ENCODE measurements around the gene CAPN15.

CAPN15 gene

DNA sequence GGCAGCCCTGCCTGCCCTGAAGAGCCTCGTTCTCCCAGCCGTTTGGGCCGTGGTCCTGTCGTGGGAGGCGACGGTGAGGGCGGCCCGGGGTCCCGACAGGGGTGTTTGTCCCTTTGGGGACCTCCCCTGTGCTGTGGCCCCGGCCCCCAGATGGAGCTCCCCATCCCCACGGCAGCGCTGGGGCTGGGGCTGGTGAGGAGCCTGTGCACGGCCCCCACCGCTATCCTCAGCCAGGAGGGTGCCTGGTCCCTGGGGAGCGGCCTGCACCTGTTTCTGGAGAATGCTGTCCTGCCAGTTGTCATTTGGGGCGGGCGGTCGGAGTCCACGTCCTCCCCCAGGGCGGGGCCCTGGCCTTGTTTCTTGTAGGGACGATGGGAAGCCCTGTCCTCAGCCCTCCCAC is 6.6 kb downstream of the CAPN15 start:
- H3K9me3 ChIP-seq (replicated peaks in 1 of 11) = no peaks in the 10 kb centered on the region
- H3K4me1 ChIP-seq = peaks cover 31 to 73% (median 52%) of the 10 kb centered on the region in 10 experiments
- H3K4me3 ChIP-seq = no peak overlapping the region
- peak overlapping the region in 5 of 11 experiments; percentile 32 to 80 (median 62); a peak in 9 of 22 replicates for H3K4me2 ChIP-seq
- no peak for TF ChIP-seq Cebpa-rat (IDR thresholded peaks at IDR 0.05)
- H3K9ac ChIP-seq = peak overlapping the region in 7 of 11 experiments; percentile 10 to 55 (median 40); a peak in 8 of 22 replicates
- peaks cover 38 to 92% (median 75%) of the 10 kb centered on the region in 11 experiments for H3K36me3 ChIP-seq
- no peaks in the 10 kb centered on the region for H3K27me3 ChIP-seq
- peak overlapping the region in 2 of 11 experiments; percentile 42 to 61; a peak in 4 of 22 replicates for H3K27ac ChIP-seq
- peaks cover 99 to 100% (median 100%) of the 10 kb centered on the region in 11 experiments for H4K20me1 ChIP-seq

DNA sequence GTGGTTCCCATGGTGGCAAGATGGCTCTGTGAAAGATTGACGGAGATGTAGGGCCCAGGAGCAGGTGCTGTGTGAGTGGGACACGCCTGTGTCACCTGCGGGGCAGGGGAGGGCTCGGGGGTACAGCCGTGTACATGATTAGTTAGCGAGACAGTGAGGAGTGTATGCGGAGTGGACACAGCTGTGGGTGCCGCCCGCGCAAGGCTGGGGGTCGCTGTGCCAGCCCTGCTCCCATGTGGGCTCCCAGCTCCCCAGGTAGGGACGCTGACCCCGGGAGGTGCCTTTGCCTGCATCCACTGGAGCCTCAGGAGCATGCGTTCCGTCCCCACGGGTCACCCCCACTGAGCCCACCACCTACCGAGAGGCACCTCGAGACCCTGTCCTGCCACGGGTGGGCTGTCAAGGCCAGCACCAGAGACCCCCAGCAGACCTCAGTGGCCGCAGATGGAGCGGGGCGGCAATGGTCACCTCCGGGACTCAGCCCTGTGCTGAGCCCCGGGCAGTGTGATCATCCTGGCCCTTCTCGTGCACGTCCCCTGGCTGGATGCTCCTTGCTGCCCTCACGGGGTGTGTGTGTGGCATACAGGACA is 7.4 kb downstream of the CAPN15 start:
- H3K4me2 ChIP-seq = peak overlapping the region in 5 of 11 experiments; percentile 53 to 80 (median 62); a peak in 10 of 22 replicates
- H3K9ac ChIP-seq = peak overlapping the region in 6 of 11 experiments; percentile 14 to 55 (median 44); a peak in 12 of 22 replicates
- H3K4me3 ChIP-seq = no peak overlapping the region

DNA sequence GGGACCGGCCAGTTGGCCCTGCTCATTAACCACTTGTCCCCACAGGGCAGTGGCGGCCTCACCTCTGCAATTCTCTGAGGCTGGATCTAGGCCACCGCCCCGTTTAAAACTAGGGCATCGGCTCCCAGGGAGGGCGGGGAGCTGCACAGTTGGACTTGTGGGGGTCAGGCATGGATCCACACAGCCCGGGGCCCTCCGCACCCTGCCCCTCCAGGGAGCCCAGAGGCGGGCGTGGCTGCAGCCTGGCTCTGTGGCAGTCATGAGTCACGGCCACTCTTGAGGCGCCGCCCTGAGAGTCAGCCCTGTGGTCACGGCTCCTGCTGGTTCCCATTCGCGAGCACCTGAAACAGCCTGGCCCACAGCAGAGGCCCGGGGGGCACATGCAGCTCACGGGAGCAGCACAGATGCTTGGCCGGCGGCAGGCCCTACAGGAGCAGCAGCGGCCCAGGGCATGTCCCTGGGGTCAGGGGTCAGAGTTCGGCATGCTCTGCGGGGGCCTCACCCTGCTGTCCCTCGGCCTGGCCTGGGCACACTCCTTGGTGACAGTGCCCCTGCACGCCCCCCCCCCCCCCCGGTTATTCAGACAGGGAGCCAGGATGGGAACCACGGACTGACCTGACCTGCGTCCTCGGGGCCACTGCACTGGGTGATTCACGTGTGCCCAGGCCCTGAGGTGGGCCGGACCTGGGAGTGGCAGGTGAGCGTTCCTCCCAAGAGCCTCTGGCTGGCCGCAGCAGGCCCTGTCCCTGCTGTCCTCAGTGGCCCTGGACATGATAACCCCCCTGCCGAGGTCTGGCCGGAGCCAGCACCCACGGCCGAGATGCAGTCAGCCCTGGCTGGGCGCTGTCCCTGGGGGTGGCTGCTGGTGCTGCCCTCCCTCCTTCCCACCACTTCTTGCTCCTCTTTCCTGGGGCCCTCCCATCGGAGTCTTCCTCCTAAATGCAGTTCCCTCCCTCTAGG is 8.2 kb downstream of the CAPN15 start:
- peaks cover 44 to 92% (median 77%) of the 10 kb centered on the region in 11 experiments for H3K36me3 ChIP-seq
- peak overlapping the region in 5 of 11 experiments; percentile 53 to 80 (median 62); a peak in 10 of 22 replicates for H3K4me2 ChIP-seq
- H3K27me3 ChIP-seq = no peaks in the 10 kb centered on the region
- peaks cover 99 to 100% (median 100%) of the 10 kb centered on the region in 11 experiments for H4K20me1 ChIP-seq
- peak overlapping the region in 4 of 11 experiments; percentile 24 to 61 (median 48); a peak in 7 of 22 replicates for H3K27ac ChIP-seq
- peaks cover 15 to 63% (median 36%) of the 10 kb centered on the region in 10 experiments; a peak in 19 of 20 replicates for H3K4me1 ChIP-seq
- H3K9me3 ChIP-seq (replicated peaks in 1 of 11) = no peaks in the 10 kb centered on the region
- no peak for TF ChIP-seq Cebpa-rat (IDR thresholded peaks at IDR 0.05)
- H3K9ac ChIP-seq = peak overlapping the region in 6 of 11 experiments; percentile 14 to 55 (median 44); a peak in 12 of 22 replicates
- H3K4me3 ChIP-seq = 0 out of 20 replicates have a peak overlapping the region, but pooled peaks of 1 of the 10 experiments have one; percentile 11

More for the DNA sequence above, 7.4 kb downstream of the CAPN15 start:
- TF ChIP-seq Cebpa-rat (IDR thresholded peaks at IDR 0.05) = no peak
- peaks cover 99 to 100% (median 100%) of the 10 kb centered on the region in 11 experiments for H4K20me1 ChIP-seq
- peaks cover 40 to 92% (median 76%) of the 10 kb centered on the region in 11 experiments for H3K36me3 ChIP-seq
- no peaks in the 10 kb centered on the region for H3K9me3 ChIP-seq (replicated peaks in 1 of 11)
- H3K27ac ChIP-seq = peak overlapping the region in 4 of 11 experiments; percentile 24 to 61 (median 48); a peak in 7 of 22 replicates
- peaks cover 23 to 71% (median 44%) of the 10 kb centered on the region in 10 experiments for H3K4me1 ChIP-seq
- H3K27me3 ChIP-seq = no peaks in the 10 kb centered on the region

DNA sequence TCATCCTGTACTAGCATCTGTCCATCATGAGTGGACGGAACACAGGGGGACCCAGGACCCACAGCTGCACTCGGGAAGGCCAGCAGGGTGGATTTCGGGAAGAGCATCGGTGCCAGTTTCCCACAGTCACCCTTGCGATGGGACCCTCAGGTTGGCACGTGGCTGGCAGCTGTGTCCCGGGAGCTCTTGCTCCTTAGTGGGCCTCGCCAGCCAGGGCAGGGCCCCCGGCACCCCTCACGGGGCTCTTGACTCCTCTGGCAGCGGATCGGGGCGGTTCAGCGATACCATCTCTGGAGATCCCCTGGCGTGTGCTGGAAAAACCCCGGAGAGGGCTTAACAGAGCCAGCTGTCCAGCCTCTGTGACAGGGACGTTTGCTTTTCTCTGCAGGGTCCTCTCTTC is 9.2 kb downstream of the CAPN15 start:
- Histone ChIP-seq H4K20me1 (peaks cover 99 to 100% (median 100%) of the 10 kb centered on the region in 11 experiments), H3K4me3 (no peak overlapping the region), H3K9ac (peak overlapping the region in 2 of 11 experiments; percentile 5 to 9; a peak in 1 of 22 replicates), H3K27me3 (no peaks in the 10 kb centered on the region), H3K4me2 (no peak overlapping the region), H3K27ac (peak overlapping the region in 1 of 11 experiments; percentile 7; a peak in 1 of 22 replicates), H3K4me1 (peaks cover 6 to 53% (median 27%) of the 10 kb centered on the region in 10 experiments; a peak in 17 of 20 replicates), H3K9me3 (replicated peaks in 1 of 11) (no peaks in the 10 kb centered on the region), H3K36me3 (peaks cover 54 to 90% (median 82%) of the 10 kb centered on the region in 11 experiments)
- no peak for TF ChIP-seq Cebpa-rat (IDR thresholded peaks at IDR 0.05)

DNA sequence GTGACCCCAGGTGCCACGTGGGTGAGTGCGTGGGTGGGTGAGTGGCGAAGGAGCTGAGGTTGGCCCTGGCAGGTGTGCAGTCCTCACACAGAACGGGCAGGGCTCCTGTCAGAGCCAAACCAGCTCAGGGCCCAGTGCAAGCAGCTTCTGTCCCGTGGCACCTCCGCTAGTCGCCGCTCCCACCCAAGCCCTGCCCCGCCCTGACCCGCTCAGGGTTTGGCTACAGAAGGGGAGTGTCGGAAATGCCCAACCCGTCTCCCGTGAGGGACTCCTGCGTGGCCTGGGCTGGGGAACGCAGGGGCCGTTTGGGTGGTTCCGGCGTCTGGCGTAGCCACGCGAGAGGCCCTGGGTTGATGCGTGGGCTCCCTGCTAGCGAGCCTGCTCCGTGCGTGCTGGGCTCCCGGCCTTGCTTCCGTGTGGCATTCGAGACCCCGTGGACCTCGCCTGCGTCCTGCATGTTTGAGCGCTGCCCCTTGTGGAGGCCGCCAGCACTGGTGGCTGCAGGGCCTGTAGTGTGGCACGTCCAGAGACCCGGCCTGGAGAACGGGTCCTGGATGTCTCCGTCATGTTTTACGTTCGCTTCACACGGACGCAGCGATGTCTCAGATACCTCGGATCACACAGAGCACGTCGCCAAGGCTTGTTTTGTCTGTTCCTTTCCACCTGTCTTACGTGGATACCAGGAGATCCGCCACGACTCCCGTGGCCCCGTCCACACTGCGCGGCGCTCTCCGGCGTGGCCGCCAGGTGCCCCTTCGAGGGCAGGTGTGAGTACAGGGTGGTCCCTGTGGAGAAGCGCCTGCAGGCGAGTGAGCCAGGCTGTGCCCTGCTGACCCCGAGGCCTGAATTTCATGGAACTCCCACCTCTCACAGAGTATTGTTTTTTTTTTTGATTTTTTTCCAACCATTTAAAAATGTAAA is 10.2 kb downstream of the CAPN15 start:
- TF ChIP-seq Cebpa-rat (IDR thresholded peaks at IDR 0.05) = no peak
- no peak overlapping the region for H3K4me2 ChIP-seq
- peaks cover under 1 to 45% (median 28%) of the 10 kb centered on the region in 10 experiments; a peak in 18 of 20 replicates for H3K4me1 ChIP-seq
- no peak overlapping the region for H3K27ac ChIP-seq
- peaks cover 59 to 92% (median 80%) of the 10 kb centered on the region in 11 experiments for H3K36me3 ChIP-seq
- H3K9ac ChIP-seq = no peak overlapping the region
- H3K9me3 ChIP-seq (replicated peaks in 1 of 11) = no peaks in the 10 kb centered on the region
- peaks cover 99 to 100% (median 100%) of the 10 kb centered on the region in 11 experiments for H4K20me1 ChIP-seq
- no peak overlapping the region for H3K4me3 ChIP-seq
- no peaks in the 10 kb centered on the region for H3K27me3 ChIP-seq

DNA sequence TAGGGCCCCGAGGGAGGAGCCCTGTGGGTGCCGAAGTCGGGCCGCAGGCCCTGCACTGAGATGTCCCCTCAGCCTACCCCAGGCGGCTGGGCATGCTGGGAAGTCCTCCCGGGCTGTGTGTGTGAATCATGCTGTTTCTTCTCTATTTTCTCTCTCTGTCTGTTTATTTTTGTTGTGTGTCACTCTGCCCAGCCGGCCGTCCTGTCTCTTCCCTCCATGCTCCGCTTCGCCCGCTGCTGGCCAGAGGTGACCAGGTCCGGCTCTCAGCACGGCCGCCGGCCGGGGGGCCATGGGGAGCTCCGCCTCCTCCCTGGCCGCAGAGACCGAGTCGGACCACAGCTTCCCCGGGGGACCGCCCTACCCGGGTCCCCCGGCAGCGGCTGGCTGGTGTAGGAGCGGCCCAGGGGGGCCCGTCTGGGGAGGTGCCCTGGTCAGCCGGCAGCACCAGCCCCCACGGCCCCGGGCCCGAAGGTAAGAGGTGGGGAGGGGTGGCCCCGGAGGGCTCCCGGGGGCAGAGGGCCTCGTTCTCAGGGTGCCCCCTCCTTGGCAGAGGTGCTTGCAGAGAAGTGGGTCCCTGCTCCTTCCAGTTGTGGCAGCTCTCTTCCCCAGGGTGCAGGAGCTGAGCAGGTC is 12.5 kb downstream of the CAPN15 start:
- Histone ChIP-seq H3K36me3 (peaks cover 46 to 88% (median 67%) of the 10 kb centered on the region in 11 experiments), H3K4me2 (no peak overlapping the region)

DNA sequence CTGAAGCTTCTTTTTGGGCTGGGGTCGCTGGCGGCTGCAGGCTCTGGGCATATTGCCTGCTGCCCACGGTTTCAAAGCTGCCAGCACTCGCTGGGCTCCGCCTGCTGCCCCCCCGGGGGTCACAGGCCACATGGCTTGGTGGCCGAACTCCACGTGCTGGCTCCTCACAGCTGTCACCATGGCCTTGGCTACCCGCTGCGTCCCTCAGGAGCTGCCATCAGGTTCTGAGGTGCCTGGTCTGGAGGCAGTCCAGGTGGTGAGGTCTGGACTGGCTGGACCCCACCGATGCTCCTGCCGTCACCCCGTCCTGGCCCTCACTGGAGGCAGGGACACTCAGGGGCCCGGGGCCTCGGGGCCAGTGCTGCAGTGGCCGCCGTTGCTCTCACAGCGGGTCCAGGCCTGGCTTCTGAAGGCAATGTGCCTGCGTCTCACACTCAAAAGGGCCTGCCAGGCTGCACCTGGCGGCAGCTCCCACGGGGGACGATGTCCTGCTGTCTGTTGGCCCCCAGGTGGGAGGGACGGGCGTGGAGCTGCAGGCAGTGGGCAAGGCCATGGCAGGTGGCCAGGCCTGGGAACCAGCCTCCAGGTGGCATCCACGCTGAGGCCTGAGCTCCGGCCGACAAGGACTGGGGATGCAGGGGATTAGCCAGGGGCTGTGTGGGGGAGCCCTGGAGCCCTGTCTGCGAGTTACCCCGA is 13.3 kb downstream of the CAPN15 start:
- peaks cover 4 to 32% (median 25%) of the 10 kb centered on the region in 10 experiments; a peak in 19 of 20 replicates for H3K4me1 ChIP-seq
- no peak overlapping the region for H3K4me3 ChIP-seq
- peaks cover 96 to 100% (median 98%) of the 10 kb centered on the region in 11 experiments for H4K20me1 ChIP-seq
- no peak overlapping the region for H3K27ac ChIP-seq
- no peaks in the 10 kb centered on the region for H3K9me3 ChIP-seq (replicated peaks in 1 of 11)
- H3K4me2 ChIP-seq = no peak overlapping the region
- no peak for TF ChIP-seq Cebpa-rat (IDR thresholded peaks at IDR 0.05)
- no peaks in the 10 kb centered on the region for H3K27me3 ChIP-seq
- peaks cover 38 to 86% (median 63%) of the 10 kb centered on the region in 11 experiments for H3K36me3 ChIP-seq
- H3K9ac ChIP-seq = 0 out of 22 replicates have a peak overlapping the region, but pooled peaks of 1 of the 11 experiments have one; percentile 15

More for the DNA sequence above, 12.5 kb downstream of the CAPN15 start:
- H3K4me1 ChIP-seq = peaks cover 11 to 37% (median 23%) of the 10 kb centered on the region in 10 experiments
- H3K9ac ChIP-seq = peak overlapping the region in 2 of 11 experiments; percentile 15 to 41; a peak in 1 of 22 replicates
- H4K20me1 ChIP-seq = peaks cover 96 to 100% (median 98%) of the 10 kb centered on the region in 11 experiments
- no peak overlapping the region for H3K27ac ChIP-seq
- no peak overlapping the region for H3K4me3 ChIP-seq
- no peaks in the 10 kb centered on the region for H3K27me3 ChIP-seq
- H3K9me3 ChIP-seq (replicated peaks in 1 of 11) = no peaks in the 10 kb centered on the region
- no peak for TF ChIP-seq Cebpa-rat (IDR thresholded peaks at IDR 0.05)
